IPS DF 19.7 (cell line): ENCODE data around the gene KCNA2.

Experiments
- DNase-seq: peaks from one replicate; pipeline ENCODE4 v3.0.0-alpha.2; 2013; ENCODE audit warnings: low read depth, low spot score

The KCNA2 gene

GRCh38 chr1:110605901-110606656 is at the start of gene KCNA2:
KCNA2 (minus strand) TSS chr1:110606358; CDS start chr1:110604782, 1,576 bp downstream.
- DNase-seq = no peak

DNA sequence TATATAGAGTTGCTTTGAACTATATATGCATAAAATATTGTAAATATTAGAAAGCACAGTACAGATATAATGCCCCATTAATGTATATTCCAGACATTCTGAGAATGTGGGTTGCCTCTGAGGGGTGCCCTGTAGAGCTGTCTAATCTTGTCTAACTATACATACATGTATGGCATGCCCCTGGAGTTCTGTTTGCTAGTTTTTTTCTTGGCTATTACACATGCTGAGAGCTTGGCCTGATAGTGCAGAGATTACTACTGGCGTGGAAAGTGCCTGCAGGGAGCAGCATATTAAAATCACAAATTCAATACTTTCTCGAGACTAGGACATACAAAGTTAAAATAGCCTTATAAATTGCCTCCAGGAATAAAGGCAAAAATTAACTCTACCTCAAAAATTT is 44.5 kb upstream of the KCNA2 start:
- DNase-seq = no peak

- DNase-seq = no peak
Measured at GRCh38 chr1:110648417-110648816, 42.3 kb upstream of the KCNA2 start.

- no peak for DNase-seq
Measured at GRCh38 chr1:110647254-110647891, 41.2 kb upstream of the KCNA2 start.

GRCh38 chr1:110645821-110646735 is 39.9 kb upstream of the KCNA2 start:
- no peak for DNase-seq

- DNase-seq = no peak
Measured at GRCh38 chr1:110645211-110645610, 39.1 kb upstream of the KCNA2 start.

- DNase-seq = no peak
Measured at GRCh38 chr1:110643879-110644472, 37.8 kb upstream of the KCNA2 start.

- no peak for DNase-seq
Measured at GRCh38 chr1:110639724-110640386, 33.7 kb upstream of the KCNA2 start.

DNA sequence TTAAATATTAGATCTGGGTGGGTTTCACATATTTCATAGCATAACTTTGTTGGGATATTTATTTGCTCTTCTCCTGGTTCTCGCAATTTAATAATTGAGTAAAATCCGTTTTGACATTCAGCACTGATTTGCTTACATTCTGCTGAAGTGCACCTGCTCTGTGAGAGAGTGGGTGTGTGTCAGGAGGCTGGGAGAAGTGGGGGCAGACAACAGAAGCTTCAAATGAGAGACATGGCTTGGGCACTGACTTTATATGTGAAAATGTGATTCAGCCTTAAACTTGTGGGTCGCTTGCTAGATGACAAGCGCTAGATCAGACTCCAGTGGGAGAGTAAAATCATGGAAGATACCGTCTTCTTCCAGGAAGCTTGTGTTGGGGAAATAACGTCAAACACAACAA is 32.4 kb upstream of the KCNA2 start:
- no peak for DNase-seq

GRCh38 chr1:110638058-110638457 is 31.9 kb upstream of the KCNA2 start:
- no peak for DNase-seq

DNA sequence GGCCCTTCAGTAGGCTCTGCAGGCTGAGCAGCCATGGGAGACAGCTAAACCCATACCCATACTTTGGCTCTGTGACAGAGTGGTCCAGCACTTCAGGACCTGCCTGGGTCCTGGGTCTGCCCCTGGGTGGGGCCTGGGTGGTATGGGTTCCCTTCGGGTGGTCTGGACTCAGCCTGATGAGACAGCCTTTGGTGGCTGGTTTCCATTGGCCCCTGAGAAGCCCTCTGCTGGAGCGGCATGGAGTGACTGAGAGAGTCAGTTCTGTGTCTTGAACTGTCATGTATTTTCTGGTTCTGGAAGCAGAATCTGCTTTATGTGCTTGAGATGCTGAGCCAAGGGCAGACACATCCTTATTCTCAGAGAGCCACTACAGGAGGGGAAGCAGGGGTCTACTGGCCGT is 31.3 kb upstream of the KCNA2 start:
- no peak for DNase-seq

- no peak for DNase-seq
Measured at GRCh38 chr1:110636149-110636935, 30.2 kb upstream of the KCNA2 start.

- no peak for DNase-seq
Measured at GRCh38 chr1:110635434-110635833, 29.3 kb upstream of the KCNA2 start.

GRCh38 chr1:110634455-110635311 is 28.5 kb upstream of the KCNA2 start:
- DNase-seq = no peak

DNA sequence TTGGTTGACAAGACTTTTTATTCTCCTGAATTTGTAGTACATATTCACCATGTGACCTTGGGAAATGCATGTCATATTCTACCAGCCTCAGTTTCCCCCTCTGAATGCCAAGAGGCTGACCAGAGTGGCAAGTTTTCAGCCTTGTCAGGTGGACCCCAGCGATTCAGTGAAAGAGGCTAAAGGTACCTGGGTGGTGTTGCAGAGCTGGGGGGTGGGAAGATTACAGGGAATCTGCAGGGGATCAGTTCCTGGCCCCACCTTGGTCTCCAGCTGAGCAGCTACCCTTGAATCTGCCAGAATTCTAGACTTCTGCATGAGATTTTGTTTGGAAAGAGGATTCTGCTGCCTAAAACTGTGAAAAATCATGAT is 27.9 kb upstream of the KCNA2 start:
- no peak for DNase-seq

DNA sequence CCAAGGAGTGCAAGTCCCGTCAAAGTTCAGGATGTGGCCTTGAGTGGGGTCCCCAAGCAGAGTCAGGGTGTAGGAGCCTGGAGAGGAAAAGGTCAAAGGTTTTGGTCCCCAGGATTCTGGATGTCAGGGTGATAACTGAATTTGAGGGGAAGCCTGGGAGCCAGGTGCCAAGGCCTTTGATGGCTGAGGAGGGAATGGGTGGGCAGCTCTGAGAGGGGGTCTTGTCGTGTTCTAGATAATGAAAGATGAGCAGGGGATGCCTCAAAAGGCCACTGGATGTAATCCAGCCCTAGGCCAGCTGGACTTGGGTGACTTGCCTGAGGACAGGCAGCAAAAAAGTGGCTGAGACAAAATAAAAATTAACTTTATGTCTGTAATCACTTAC is 27.5 kb upstream of the KCNA2 start:
- no peak for DNase-seq

DNA sequence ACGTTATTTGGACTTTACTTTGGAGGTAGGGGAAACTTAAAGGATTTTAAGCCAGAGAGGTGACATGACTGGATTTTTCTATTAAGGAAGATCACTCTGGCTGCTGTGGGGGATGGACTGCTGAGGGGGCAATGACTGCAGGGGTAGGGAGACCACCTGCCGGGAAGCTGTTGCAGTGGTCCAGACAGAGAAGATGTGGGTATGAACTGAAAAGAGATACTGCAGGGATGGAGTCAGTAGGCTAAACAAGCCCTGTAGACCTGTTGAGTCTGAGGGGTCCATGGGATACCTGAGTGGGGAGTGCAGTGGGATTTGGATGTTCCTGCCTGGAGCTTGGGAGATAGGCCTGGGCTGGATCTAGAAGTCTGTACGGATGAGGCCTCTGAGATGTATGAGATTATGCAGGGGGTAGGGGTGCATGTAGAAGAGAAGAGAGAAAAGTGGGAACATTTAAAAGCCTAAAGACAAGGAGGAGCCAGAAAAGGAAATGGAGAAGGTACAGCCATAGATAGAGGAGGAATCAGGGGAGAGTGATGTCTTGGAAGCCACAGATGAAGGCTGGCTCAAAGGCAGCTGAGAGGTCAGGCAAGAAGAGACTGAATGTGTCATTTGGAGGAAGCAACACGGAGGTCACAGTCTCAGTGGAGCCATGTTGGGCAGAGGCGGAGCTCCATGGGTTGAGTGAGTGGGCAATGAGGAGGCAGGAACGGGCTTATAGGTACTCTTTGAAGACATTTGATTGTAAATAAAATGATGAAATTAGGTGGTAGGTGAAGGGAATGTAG is 25.9 kb upstream of the KCNA2 start:
- DNase-seq = no peak

- no peak for DNase-seq
Measured at GRCh38 chr1:110630839-110631663, 24.9 kb upstream of the KCNA2 start.
